Panc1 (cell line): Measurements from ENCODE around the gene KRTAP9-3.
"Not testable (repeated sequence)": the region's sequence is repeated elsewhere in the genome, so short reads cannot be mapped to it uniquely, and the experiment has no call there.

Experiments
- POLR2AphosphoS5 ChIP-seq: IDR thresholded peaks from 2 replicates; pipeline ENCODE4 v1.6.1; 2012; ENCODE audit warnings: mild to moderate bottlenecking, low read depth, low read length, moderate library complexity
- SIN3A ChIP-seq: IDR thresholded peaks from 2 replicates; pipeline ENCODE4 v1.6.1; 2012; ENCODE audit warnings: low read depth, mild to moderate bottlenecking, low read length, moderate library complexity, borderline replicate concordance; ENCODE audit not compliant: insufficient read depth
- TF ChIP-seq, protein P1 (sequence below): fragments of 450-650 bp; IDR thresholded peaks from 2 replicates; pipeline ENCODE4 v1.5.1; 2017; ENCODE audit warnings: mild to moderate bottlenecking

DNA sequence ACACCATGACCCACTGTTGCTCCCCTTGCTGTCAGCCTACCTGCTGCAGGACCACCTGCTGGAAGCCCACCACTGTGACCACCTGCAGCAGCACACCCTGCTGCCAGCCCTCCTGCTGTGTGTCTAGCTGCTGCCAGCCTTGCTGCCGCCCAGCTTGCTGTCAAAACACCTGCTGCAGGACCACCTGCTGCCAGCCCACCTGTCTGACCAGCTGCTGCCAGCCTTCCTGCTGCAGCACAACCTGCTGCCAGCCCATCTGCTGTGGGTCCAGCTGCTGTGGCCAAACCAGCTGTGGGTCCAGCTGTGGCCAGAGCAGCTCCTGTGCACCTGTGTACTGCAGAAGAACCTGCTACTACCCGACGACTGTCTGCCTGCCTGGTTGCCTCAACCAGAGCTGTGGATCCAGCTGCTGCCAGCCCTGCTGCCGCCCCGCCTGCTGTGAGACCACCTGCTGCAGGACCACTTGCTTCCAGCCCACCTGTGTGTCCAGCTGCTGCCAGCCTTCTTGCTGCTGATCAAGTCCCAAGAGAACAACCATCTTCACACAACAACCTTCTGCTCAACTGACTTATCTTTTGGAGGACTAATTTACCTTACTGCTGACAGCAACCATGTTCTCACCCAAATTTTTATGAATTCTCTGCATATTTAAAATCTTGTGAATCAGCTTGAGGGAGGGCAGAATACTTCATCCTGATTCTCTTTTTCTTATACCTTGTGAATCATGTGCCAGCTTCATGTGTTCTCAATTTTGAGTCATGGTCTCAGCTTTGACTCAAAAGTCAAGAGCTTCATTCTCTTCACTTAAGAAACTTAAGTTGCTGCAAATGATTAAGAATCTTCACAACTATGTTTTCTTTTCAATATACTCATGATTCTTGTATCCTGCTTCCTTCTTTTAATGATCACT lies 23.4 kb downstream of the KRTAP9-3 start, which contains the start of gene KRTAP9-9:
- TF ChIP-seq, protein P1, sequence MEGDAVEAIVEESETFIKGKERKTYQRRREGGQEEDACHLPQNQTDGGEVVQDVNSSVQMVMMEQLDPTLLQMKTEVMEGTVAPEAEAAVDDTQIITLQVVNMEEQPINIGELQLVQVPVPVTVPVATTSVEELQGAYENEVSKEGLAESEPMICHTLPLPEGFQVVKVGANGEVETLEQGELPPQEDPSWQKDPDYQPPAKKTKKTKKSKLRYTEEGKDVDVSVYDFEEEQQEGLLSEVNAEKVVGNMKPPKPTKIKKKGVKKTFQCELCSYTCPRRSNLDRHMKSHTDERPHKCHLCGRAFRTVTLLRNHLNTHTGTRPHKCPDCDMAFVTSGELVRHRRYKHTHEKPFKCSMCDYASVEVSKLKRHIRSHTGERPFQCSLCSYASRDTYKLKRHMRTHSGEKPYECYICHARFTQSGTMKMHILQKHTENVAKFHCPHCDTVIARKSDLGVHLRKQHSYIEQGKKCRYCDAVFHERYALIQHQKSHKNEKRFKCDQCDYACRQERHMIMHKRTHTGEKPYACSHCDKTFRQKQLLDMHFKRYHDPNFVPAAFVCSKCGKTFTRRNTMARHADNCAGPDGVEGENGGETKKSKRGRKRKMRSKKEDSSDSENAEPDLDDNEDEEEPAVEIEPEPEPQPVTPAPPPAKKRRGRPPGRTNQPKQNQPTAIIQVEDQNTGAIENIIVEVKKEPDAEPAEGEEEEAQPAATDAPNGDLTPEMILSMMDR: not testable (repeated sequence)
- not testable (repeated sequence) for TF ChIP-seq SIN3A, POLR2AphosphoS5
